H1 (cell line): ENCODE data around the gene DPP10. TPM values are rescaled to one million over a fixed set of nuclear protein-coding genes. Genes with fewer than 3 reads are reported as not detected.

Experiments used
- CTCF ChIA-PET: fragments of 300-600 bp; sonication (Branson Sonifier 250); formaldehyde crosslinking; loops from one replicate; lab custom pipeline; 2021; ENCODE audit not compliant: partially characterized antibody; lab: Charles Lee
- POLR2A ChIA-PET: fragments of 300-600 bp; sonication (Branson Sonifier 250); formaldehyde crosslinking; loops from one replicate; lab custom pipeline; 2021; ENCODE audit warnings: inconsistent platforms; ENCODE audit not compliant: partially characterized antibody; lab: Charles Lee
- DNase-seq, 2 experiments: peaks; one replicate each; pipeline versions ENCODE4 v3.0.0 to v3.0.0-alpha.2; 2010 to 2022; ENCODE audit warnings: low spot score in 2 of 2, low read depth in 1 of 2, mixed read lengths in 1 of 2
- FAIRE-seq: peaks from 2 replicates; lab custom pipeline; 2011; peaks lifted over from hg19 to GRCh38; lab: Jason Lieb, UNC
- H2AFZ ChIP-seq: 2 replicates; pipeline ENCODE4 v1.8.1; 2012; ENCODE audit warnings: low read length, inconsistent platforms
- H2AK5ac ChIP-seq: 2 replicates; pipeline ENCODE4 v1.6.1; 2013; ENCODE audit warnings: low read depth, low read length
- H2BK120ac ChIP-seq: replicated peaks from 2 replicates; pipeline ENCODE3; 2013; ENCODE audit warnings: low read depth, low read length, inconsistent platforms
- H2BK12ac ChIP-seq: 2 replicates; pipeline ENCODE4 v1.6.1; 2013; ENCODE audit warnings: low read depth, low read length
- H2BK15ac ChIP-seq: 2 replicates; pipeline ENCODE4 v1.6.1; 2013; ENCODE audit warnings: low read length
- H2BK20ac ChIP-seq: 2 replicates; pipeline ENCODE4 v1.6.1; 2013; ENCODE audit warnings: low read length
- H2BK5ac ChIP-seq: 2 replicates; pipeline ENCODE4 v1.6.1; 2013; ENCODE audit warnings: low read depth, low read length
- H3K14ac ChIP-seq: 2 replicates; pipeline ENCODE4 v1.6.1; 2013; ENCODE audit warnings: inconsistent platforms; ENCODE audit not compliant: insufficient read length
- H3K18ac ChIP-seq: 2 replicates; pipeline ENCODE4 v1.6.1; 2013; ENCODE audit warnings: low read length; ENCODE audit errors: extremely low read depth
- H3K23ac ChIP-seq: 2 replicates; pipeline ENCODE4 v1.6.1; 2013; ENCODE audit warnings: inconsistent platforms; ENCODE audit not compliant: insufficient read length
- H3K23me2 ChIP-seq: 2 replicates; pipeline ENCODE4 v1.6.1; 2013; ENCODE audit warnings: low read depth, low read length
- H3K27ac ChIP-seq: 2 replicates; pipeline ENCODE4 v1.6.1; 2011; ENCODE audit warnings: low read depth, low read length, inconsistent platforms
- H3K27me3 ChIP-seq, 4 experiments: replicated peaks in 1 of 4; 1 replicate in 1 of 4; 2 replicates in 3 of 4; pipeline versions ENCODE4 v1.6.1 to v1.8.1; 2011 to 2013; ENCODE audit warnings: low read length in 3 of 4, mild to moderate bottlenecking in 3 of 4, inconsistent platforms in 2 of 4, mixed read lengths in 2 of 4, moderate library complexity in 1 of 4; ENCODE audit not compliant: control insufficient read depth in 3 of 4, insufficient read depth in 3 of 4; ENCODE audit errors: extremely low read depth in 1 of 4
- H3K36me3 ChIP-seq, 4 experiments: 2 replicates each; pipeline versions ENCODE4 v1.6.1 to v1.8.1; 2011 to 2013; ENCODE audit warnings: mild to moderate bottlenecking in 4 of 4, low read length in 3 of 4, moderate library complexity in 2 of 4, control low read depth in 1 of 4, inconsistent platforms in 1 of 4; ENCODE audit not compliant: insufficient read depth in 4 of 4, control insufficient read depth in 2 of 4
- H3K4ac ChIP-seq: replicated peaks from 2 replicates; pipeline ENCODE3; 2013; ENCODE audit warnings: low read length, low read depth, mixed read lengths, inconsistent platforms; ENCODE audit not compliant: insufficient read length
- H3K4me1 ChIP-seq, 4 experiments: replicated peaks in 1 of 4; 1 replicate in 1 of 4; 2 replicates in 3 of 4; pipeline versions ENCODE4 v1.6.1 to v1.8.1; 2011 to 2013; ENCODE audit warnings: low read length in 3 of 4, inconsistent platforms in 2 of 4, mixed read lengths in 1 of 4; ENCODE audit not compliant: insufficient read depth in 4 of 4, control insufficient read depth in 3 of 4
- H3K4me2 ChIP-seq, 2 experiments: 2 replicates each; pipeline versions ENCODE4 v1.6.1 to v1.8.1; 2011 to 2013; ENCODE audit warnings: low read depth in 2 of 2, low read length in 2 of 2, control low read depth in 1 of 2, inconsistent platforms in 1 of 2, mild to moderate bottlenecking in 1 of 2; ENCODE audit not compliant: insufficient read depth in 1 of 2
- H3K4me3 ChIP-seq, 4 experiments: fragments of 200-600, 300-600 bp in 1 of 4; sonication (generic), shearing (Covaris generic), sonication (Bioruptor Twin) in 1 of 4; 2 replicates each; pipeline versions ENCODE4 v1.5.1 to v1.8.1; 2011 to 2016; ENCODE audit warnings: low read length in 4 of 4, low read depth in 3 of 4, control low read depth in 2 of 4, inconsistent platforms in 2 of 4, mild to moderate bottlenecking in 2 of 4, mixed read lengths in 1 of 4, moderate library complexity in 1 of 4; ENCODE audit not compliant: insufficient read depth in 2 of 4; ENCODE audit errors: extremely low read depth in 1 of 4
- H3K56ac ChIP-seq: replicated peaks from 2 replicates; pipeline ENCODE3; 2013; ENCODE audit warnings: low read depth, mild to moderate bottlenecking, mixed read lengths, low read length, inconsistent platforms; ENCODE audit not compliant: insufficient read length
- H3K79me1 ChIP-seq: 2 replicates; pipeline ENCODE4 v1.6.1; 2013; ENCODE audit warnings: low read depth, low read length, control low read depth
- H3K79me2 ChIP-seq, 2 experiments: 2 replicates each; pipeline versions ENCODE4 v1.6.1 to v1.8.1; 2012 to 2013; ENCODE audit warnings: low read length in 2 of 2, mild to moderate bottlenecking in 2 of 2, inconsistent platforms in 1 of 2; ENCODE audit not compliant: insufficient read depth in 2 of 2, control insufficient read depth in 1 of 2
- H3K9ac ChIP-seq, 4 experiments: replicated peaks in 1 of 4; 1 replicate in 1 of 4; 2 replicates in 3 of 4; pipeline versions ENCODE4 v1.6.1 to v1.8.1; 2011 to 2013; ENCODE audit warnings: low read depth in 3 of 4, low read length in 3 of 4, control low read depth in 2 of 4, mild to moderate bottlenecking in 2 of 4, moderate library complexity in 2 of 4, inconsistent platforms in 1 of 4; ENCODE audit errors: extremely low read depth in 1 of 4
- H3K9me3 ChIP-seq, 2 experiments: 2 replicates each; pipeline versions ENCODE4 v1.6.1 to v1.8.1; 2012 to 2013; ENCODE audit warnings: mild to moderate bottlenecking in 2 of 2, moderate library complexity in 2 of 2, control low read depth in 1 of 2, inconsistent platforms in 1 of 2, low read depth in 1 of 2, low read length in 1 of 2, mixed read lengths in 1 of 2; ENCODE audit not compliant: insufficient read depth in 2 of 2
- H4K20me1 ChIP-seq, 2 experiments: replicated peaks in 1 of 2; 2 replicates each; pipeline versions ENCODE3 to v1.8.1; 2011 to 2013; ENCODE audit warnings: inconsistent platforms in 2 of 2, low read length in 2 of 2, mild to moderate bottlenecking in 1 of 2; ENCODE audit not compliant: insufficient read depth in 2 of 2, control insufficient read depth in 1 of 2
- H4K5ac ChIP-seq: 2 replicates; pipeline ENCODE4 v1.6.1; 2013; ENCODE audit warnings: low read length, low read depth, mixed read lengths, inconsistent platforms; ENCODE audit not compliant: insufficient read length
- H4K8ac ChIP-seq: 2 replicates; pipeline ENCODE4 v1.8.0; 2013; ENCODE audit warnings: mild to moderate bottlenecking, moderate library complexity, low read length, inconsistent platforms; ENCODE audit not compliant: insufficient read depth; ENCODE audit errors: extremely low read depth
- H4K91ac ChIP-seq: replicated peaks from 2 replicates; pipeline ENCODE3; 2013; ENCODE audit warnings: low read length, mixed read lengths, inconsistent platforms; ENCODE audit not compliant: insufficient read length
- MAFK ChIP-seq: IDR thresholded peaks from 2 replicates; pipeline ENCODE4 v1.6.1; 2012; ENCODE audit warnings: low read depth, mild to moderate bottlenecking, improper control_type of control experiment, low read length
- RXRA ChIP-seq: IDR thresholded peaks from 2 replicates; pipeline ENCODE4 v1.6.1; 2011; ENCODE audit warnings: low read depth, mild to moderate bottlenecking, low read length, moderate library complexity; ENCODE audit not compliant: insufficient read depth
- WGBS, 2 experiments: shearing (Covaris generic) in 1 of 2; methylation state at CpG; one replicate each; pipeline versions ENCODE4 v1.1.6 to v1.1.7; 2013 to 2015; ENCODE audit warnings: low lambda C conversion rate in 2 of 2, mixed read lengths in 2 of 2, inconsistent platforms in 1 of 2, low coverage in 1 of 2, missing lambda C conversion rate in 1 of 2; ENCODE audit not compliant: insufficient replicate concordance in 2 of 2, insufficient coverage in 1 of 2, insufficient read length in 1 of 2; ENCODE audit errors: extremely low coverage in 1 of 2, missing lambda C conversion rate in 1 of 2; 5-methylcytosine and 5-hydroxymethylcytosine counted together
- polyA plus RNA-seq, 7 experiments: library from polyadenylated mRNA; depleted of rRNA in 3 of 7; stranded (reverse) in 5 of 7; unstranded in 2 of 7; fragments of >200 nt in 5 of 7; fragments of 200-250 nt in 2 of 7; gene quantifications; 1 replicate in 5 of 7; 2 replicates in 1 of 7; 4 replicates in 1 of 7; pipeline versions ENCODE4 v1.2.1 to v1.2.3, GENCODE V29; 2011 to 2013; ENCODE audit warnings: missing spikeins in 2 of 7, mixed read lengths in 2 of 7
- total RNA-seq: library from RNA; stranded (reverse); fragmentation: NEBNext Ultra II Directional; extraction: Animal tissue kit (Norgen Biotek cat#: 25700); gene quantifications from 2 replicates; pipeline ENCODE4 v1.2.1, GENCODE V29; 2021

Gene DPP10
- total and polyA plus RNA-seq, 2 of the 8 experiments (the other 6 are each of a cell fraction or from before 2014, with no cell fraction given), result 3.3 to 7.2 TPM

GRCh38 chr2:115568643-115569042 is 1126.2 kb downstream of the DPP10 start:
- FAIRE-seq (no peak), DNase-seq (no peak)
- Histone ChIP-seq H3K23me2 (no peaks in the 10 kb centered on the region), H2BK15ac (no peak overlapping the region), H3K36me3 (no peaks in the 10 kb centered on the region), H3K9me3 (no peaks in the 10 kb centered on the region), H4K20me1 (peaks cover 0 to 1% of the 10 kb centered on the region in 2 experiments), H3K4me2 (no peak overlapping the region), H3K18ac (no peak overlapping the region), H3K4me3 (no peak overlapping the region), H3K79me2 (no peaks in the 10 kb centered on the region), H4K8ac (no peak overlapping the region), H3K4ac (no peak overlapping the region), H2BK20ac (no peak overlapping the region), H2BK12ac (no peak overlapping the region), H3K9ac (no peak overlapping the region), H2AFZ (no peak overlapping the region), H3K79me1 (no peaks in the 10 kb centered on the region), H3K23ac (no peak overlapping the region), H3K14ac (no peak overlapping the region), H3K56ac (no peak overlapping the region), H2BK5ac (no peak overlapping the region), H2BK120ac (no peak overlapping the region), H3K4me1 (no peaks in the 10 kb centered on the region), H3K27ac (no peak overlapping the region), H2AK5ac (no peak overlapping the region), H4K5ac (no peak overlapping the region), H3K27me3 (no peaks in the 10 kb centered on the region), H4K91ac (no peak overlapping the region)
- POLR2A ChIA-PET, result no interaction called here
- CTCF ChIA-PET, result no interaction called here
- no peak for TF ChIP-seq RXRA
- peak; percentile 90 for TF ChIP-seq MAFK
- WGBS, 2 experiments, result 87% methylated on average over 1 of the region's 1 CpG; no CpG with 5 or more reads in 1 of the 2 experiments
